ENCODE measurements around the gene ESRRB.
A peak's percentile ranks its signal among the peaks of the same experiment; 100 is the strongest.

Gene ESRRB

GRCh38 chr14:76352639-76353281, 23.2 kb upstream of the ESRRB start:
- no peak for DNase-seq

GRCh38 chr14:76354310-76354709, 21.6 kb upstream of the ESRRB start:
- no peak for DNase-seq

DNA sequence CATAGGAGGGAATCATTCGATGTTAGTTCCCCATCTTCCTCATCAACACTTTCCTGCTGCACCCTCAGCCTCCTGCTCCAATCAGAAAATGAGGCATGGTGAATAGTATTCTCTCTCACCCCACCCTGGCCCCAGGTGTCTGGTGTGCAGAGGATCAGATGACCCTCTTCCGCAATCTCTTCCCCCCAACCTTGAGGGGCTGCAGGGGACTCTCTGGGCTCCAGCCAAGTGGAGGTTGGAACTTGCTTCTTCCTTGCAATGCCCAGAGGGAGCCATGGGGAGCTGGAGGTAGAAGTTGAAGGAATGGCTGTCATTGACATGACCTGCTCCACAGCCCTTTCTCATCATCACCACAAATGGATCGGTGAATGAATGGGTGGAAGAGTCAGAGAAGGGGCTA, 20.2 kb upstream of the ESRRB start:
- no peak for DNase-seq

GRCh38 chr14:76371066-76371465, 4.9 kb upstream of the ESRRB start:
- DNase-seq, result no peak

- DNase-seq, result no peak
These were observed 2.5 kb upstream of the ESRRB start for GRCh38 chr14:76373456-76373855.

DNA sequence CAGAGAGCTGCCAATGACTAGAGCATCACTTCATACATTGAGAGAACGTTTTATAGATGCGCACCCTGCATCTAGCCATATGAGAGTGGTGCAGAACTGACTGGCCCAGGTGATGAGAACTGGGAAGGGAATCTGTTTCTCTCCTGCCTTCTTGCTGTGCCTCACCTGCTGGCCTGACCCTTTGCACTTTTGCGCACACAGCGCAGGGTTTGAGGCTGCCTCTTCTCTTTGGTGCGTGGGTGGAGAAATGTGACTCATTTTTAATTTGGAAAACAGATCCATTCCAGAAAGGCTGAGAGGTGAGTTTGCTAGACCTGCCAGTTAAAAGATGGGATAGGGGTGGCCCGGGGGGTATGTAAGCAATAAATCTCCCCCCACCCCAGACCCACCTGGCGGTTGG, 453 bp upstream of the ESRRB start:
- DNase-seq, result no peak

DNA sequence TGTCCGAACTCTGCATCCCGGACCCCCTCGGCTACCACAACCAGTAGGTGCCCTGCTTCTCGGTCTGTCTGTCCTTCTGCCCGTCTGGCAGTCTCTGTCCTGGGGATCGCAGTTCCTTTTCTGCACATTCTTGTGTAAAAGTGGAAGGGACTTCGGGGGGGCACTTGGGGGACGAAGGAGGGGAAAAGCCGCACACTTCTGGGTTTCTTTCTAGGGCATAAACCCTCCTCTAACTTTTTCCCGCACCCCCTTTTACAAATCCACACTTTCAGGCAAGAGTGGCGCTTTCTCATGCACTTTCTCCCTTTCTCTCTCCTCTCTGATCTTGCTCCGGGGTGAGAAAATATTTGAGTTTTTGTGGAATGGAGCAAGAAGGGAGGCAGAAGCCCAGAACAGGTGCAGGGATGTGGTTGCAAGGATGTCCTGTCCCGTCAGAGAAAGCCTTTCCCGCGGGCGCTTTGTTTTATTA, 506 bp downstream of the ESRRB start:
- DNase-seq, result no peak

- no peak for DNase-seq
These were observed 1.2 kb downstream of the ESRRB start for GRCh38 chr14:76376878-76377734.

GRCh38 chr14:76377735-76378074, 1.8 kb downstream of the ESRRB start:
- DNase-seq, result no peak

GRCh38 chr14:76380991-76381390, 5.1 kb downstream of the ESRRB start:
- no peak for DNase-seq

GRCh38 chr14:76381817-76382494, 6.0 kb downstream of the ESRRB start:
- no peak for DNase-seq

- DNase-seq, result no peak
These were observed 6.5 kb downstream of the ESRRB start for GRCh38 chr14:76382495-76382832.

DNA sequence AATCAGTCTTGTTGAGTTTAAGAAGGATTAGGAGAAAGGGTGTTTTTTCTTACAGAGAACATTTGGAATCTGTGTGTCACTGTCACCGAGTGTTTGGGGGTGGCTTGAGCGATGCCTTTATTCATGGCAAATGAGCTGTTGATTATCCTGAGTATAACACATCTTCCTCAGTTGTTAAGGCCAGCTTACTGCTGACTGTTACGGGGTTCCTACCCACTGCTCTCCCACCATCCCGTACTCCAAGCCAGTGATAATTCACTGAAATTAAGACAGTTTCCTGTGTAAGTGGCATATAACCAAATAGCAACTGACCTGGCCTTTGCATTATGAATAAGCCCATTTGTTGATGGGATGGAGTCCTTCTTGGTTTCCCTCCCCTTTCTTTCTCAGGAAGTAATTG, 9.5 kb downstream of the ESRRB start:
- no peak for DNase-seq

GRCh38 chr14:76386944-76387782, 11.2 kb downstream of the ESRRB start:
- peak; percentile 15 for DNase-seq

GRCh38 chr14:76389841-76390240, 13.9 kb downstream of the ESRRB start:
- no peak for DNase-seq

GRCh38 chr14:76390621-76391020, 14.7 kb downstream of the ESRRB start:
- DNase-seq, result no peak

- no peak for DNase-seq
These were observed 16.2 kb downstream of the ESRRB start for GRCh38 chr14:76391981-76392690.

DNA sequence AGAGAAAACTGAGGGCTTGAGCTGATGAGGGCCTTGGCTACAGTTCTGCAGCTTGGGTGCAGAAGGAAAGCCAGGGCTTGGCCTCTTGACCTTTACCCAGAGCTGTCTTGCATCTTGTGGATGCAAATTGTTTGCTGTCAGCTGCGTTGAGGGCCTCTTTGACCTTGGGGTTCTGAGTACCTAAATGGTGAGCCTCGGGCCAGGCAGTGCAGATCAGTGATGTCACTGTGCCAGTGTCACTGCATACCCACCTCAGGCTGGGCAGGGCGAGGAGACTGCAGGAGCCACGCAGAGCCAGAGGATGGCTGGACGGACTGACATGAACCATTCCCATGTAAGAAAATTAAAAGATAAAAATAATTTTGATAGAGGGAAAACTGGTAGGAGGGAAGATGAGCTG, 18.6 kb downstream of the ESRRB start:
- DNase-seq, result no peak

- DNase-seq, result no peak
These were observed 19.2 kb downstream of the ESRRB start for GRCh38 chr14:76395161-76395560.

- no peak for DNase-seq
These were observed 20.8 kb downstream of the ESRRB start for GRCh38 chr14:76396714-76397187.

GRCh38 chr14:76405627-76406026, 29.7 kb downstream of the ESRRB start:
- no peak for DNase-seq

DNA sequence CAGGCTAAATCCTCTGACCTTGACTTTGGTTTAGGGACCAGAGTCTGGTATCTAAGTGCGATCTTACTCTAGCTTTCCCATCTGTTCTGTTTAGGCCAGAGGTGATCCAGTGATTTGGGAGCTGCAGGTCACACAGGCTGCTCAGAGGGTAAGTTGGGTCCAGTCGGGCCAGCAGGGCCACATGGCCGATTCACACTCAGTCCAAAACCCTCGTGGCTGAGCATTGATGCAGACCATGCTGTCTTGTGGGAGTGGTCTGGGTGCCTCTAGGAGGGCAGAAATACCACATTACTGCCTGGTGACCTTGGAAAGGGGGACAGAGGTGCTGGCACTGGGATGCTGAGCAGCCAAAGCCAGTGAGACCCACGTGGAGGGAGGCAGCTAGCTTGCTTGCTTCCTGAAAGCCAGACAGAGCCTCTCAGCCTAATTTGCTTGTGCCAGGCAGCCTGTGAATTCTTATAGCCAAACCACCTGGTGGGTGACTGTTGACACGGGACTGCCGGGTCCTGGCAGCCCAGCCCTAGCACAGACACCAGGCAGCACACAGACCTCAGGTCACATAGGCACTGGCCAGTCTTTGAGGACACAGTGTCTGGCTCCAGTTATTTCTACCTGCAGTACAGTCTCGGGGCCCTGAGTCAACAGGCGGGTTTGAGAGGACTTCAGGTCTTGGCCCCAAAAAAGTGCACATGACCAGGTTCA, 31.7 kb downstream of the ESRRB start:
- no peak for DNase-seq

Measured in NCI-H774 (cell line).